IPS-20b (cell line): Measurements from ENCODE around the gene C1orf50.

ENCODE experiments used
- H3K27ac ChIP-seq: one replicate; pipeline ENCODE4 v1.5.1; 2013; ENCODE audit warnings: low read length
- H3K27me3 ChIP-seq: 2 replicates; pipeline ENCODE4 v1.6.1; 2013; ENCODE audit warnings: mild to moderate bottlenecking, low read length, inconsistent platforms; ENCODE audit not compliant: insufficient read depth
- H3K36me3 ChIP-seq: 2 replicates; pipeline ENCODE4 v1.6.1; 2013; ENCODE audit warnings: low read depth, mild to moderate bottlenecking, inconsistent platforms, low read length, moderate library complexity; ENCODE audit not compliant: insufficient read depth
- H3K4me1 ChIP-seq: 2 replicates; pipeline ENCODE4 v1.6.1; 2013; ENCODE audit warnings: mild to moderate bottlenecking, control low read depth, inconsistent platforms, low read length, moderate library complexity; ENCODE audit not compliant: insufficient read depth
- H3K4me3 ChIP-seq: 2 replicates; pipeline ENCODE4 v1.5.1; 2013; ENCODE audit warnings: mild to moderate bottlenecking, low read length, inconsistent platforms
- H3K9ac ChIP-seq: 2 replicates; pipeline ENCODE4 v1.6.1; 2013; ENCODE audit warnings: low read depth, mild to moderate bottlenecking, inconsistent platforms, low read length, moderate library complexity
- H3K9me3 ChIP-seq: 2 replicates; pipeline ENCODE4 v1.6.1; 2013; ENCODE audit warnings: mild to moderate bottlenecking, low read depth, low read length, inconsistent platforms; ENCODE audit not compliant: insufficient read depth

Gene C1orf50

DNA sequence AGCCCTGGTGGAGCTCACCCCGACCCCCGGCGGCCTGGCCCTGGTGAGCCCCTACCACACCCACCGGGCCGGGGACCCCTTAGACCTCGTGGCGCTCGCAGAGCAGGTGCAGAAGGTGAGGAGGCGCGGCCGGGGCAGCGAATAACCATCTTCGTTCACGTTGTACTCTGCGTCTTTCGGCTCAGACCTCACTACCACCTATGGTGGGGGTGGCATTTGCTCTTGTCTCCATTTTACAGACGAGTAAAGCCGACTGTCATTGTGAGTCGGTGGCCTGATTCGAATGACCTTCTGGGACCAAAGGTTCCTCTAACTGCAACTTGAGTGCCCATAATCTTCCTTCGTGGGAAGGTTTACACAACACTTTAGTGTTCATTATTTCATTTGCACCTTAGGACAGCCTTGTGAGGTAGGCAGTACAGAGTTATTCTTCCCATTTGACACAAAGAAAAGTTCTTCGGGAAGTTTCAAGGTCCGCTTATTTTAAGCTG, 506 bp downstream of the C1orf50 start:
- peak overlapping the region; percentile 56; the same call in 1 of the 2 replicates for H3K9ac ChIP-seq
- H3K9me3 ChIP-seq = no peaks in the 10 kb centered on the region
- H3K4me1 ChIP-seq = peaks cover 13% of the 10 kb centered on the region; the same call in 1 of the 2 replicates
- H3K27me3 ChIP-seq = no peaks in the 10 kb centered on the region
- H3K36me3 ChIP-seq = peaks cover 2% of the 10 kb centered on the region; the same call in 1 of the 2 replicates
- H3K27ac ChIP-seq = no peak overlapping the region
- H3K4me3 ChIP-seq = peak overlapping the region; percentile 95

DNA sequence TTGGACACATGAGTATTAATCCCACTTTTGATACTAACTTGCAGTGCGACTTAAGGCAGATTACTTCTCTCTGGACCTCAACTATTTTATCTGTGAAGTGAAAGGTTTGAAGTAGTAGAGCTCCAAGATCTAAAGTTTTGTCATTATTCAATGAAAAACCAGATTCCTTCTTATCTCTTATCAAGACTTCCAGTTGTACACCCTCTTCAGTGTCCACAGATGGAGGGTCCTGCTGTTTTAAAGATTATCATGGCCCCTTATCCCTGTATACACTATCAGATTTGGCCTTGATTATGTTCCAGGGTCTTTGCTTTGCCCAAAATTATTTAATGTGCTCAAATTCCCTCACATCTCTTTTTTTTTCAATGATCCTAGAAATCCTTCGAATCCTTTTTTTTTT, 1.1 kb downstream of the C1orf50 start:
- Histone ChIP-seq H3K27ac (no peak overlapping the region), H3K9ac (peak overlapping the region; percentile 56; the same call in 1 of the 2 replicates), H3K4me3 (peak overlapping the region; percentile 95), H3K4me1 (peaks cover 13% of the 10 kb centered on the region; the same call in 1 of the 2 replicates), H3K9me3 (no peaks in the 10 kb centered on the region), H3K36me3 (peaks cover 3% of the 10 kb centered on the region; the same call in 1 of the 2 replicates), H3K27me3 (no peaks in the 10 kb centered on the region)

DNA sequence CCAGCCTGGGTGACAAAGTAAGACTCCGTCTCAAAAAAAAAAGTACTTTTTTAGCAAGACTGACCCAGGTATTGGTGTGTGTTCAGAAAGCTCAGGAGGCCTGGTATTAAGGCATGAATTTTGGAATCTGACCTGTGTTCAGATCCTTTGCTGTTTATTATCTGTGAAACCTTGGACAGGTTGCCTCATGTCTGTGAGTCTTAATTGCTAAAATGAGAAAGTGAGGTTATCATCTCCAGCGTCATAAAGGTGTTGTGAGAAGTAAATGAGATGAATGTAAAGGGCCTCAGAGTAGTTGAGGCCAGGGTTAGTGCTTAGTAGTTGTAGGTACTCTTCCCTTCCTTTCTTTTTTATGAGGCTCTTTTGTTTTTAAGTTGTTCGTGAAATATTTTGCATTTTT, 2.8 kb downstream of the C1orf50 start:
- Histone ChIP-seq H3K27ac (no peak overlapping the region), H3K9me3 (no peaks in the 10 kb centered on the region), H3K9ac (no peak overlapping the region), H3K27me3 (no peaks in the 10 kb centered on the region), H3K4me1 (peaks cover 8% of the 10 kb centered on the region; the same call in 1 of the 2 replicates), H3K4me3 (no peak overlapping the region), H3K36me3 (peaks cover 17% of the 10 kb centered on the region)

DNA sequence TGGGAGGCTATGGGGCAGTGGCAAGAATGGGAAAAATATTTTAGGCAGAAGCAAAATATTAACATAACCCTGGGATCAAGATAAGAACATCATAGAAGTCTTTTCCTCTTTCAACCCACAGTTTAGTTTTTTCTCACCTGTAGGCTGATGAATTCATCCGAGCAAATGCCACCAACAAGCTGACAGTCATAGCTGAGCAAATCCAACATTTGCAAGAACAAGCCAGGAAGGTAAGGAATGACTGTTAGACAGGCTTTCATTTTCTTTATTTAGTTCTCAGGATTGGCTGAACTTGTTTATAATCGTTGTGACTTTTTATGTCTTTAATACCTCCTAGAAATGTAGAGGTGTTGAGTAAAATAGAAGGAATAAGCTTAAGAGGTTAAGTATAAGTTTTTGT, 6.4 kb downstream of the C1orf50 start:
- Histone ChIP-seq H3K4me3 (no peak overlapping the region), H3K27me3 (no peaks in the 10 kb centered on the region), H3K9me3 (no peaks in the 10 kb centered on the region), H3K27ac (no peak overlapping the region), H3K9ac (no peak overlapping the region), H3K36me3 (peaks cover 42% of the 10 kb centered on the region), H3K4me1 (no peaks in the 10 kb centered on the region)

- Histone ChIP-seq H3K4me3 (no peak overlapping the region), H3K36me3 (peaks cover 48% of the 10 kb centered on the region), H3K4me1 (no peaks in the 10 kb centered on the region), H3K27me3 (no peaks in the 10 kb centered on the region), H3K9me3 (no peaks in the 10 kb centered on the region), H3K27ac (no peak overlapping the region), H3K9ac (no peak overlapping the region)
Measured at GRCh38 chr1:42774928-42775526, 8.0 kb downstream of the C1orf50 start.

DNA sequence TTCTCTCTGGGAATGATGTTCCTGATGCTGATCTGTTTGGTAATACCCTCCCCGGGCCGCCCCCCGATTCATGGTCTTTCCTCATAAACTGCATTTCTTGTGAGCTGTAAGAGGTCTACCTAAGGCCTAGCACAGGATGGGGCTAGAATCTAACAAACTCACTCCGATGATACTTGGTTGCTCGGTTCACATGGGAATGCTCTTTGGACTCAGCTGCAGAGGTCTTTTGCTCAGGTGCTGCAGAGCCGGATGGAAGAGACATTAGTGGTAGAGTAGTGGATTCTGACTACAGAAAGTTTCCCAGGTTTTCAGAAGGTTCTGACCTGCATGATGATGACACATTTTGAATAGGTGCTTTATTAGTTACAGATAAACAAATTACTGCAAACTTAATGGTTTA, 9.5 kb downstream of the C1orf50 start:
- Histone ChIP-seq H3K27ac (no peak overlapping the region), H3K9ac (no peak overlapping the region), H3K27me3 (no peaks in the 10 kb centered on the region), H3K36me3 (peaks cover 59% of the 10 kb centered on the region), H3K4me1 (no peaks in the 10 kb centered on the region), H3K9me3 (no peaks in the 10 kb centered on the region), H3K4me3 (no peak overlapping the region)

DNA sequence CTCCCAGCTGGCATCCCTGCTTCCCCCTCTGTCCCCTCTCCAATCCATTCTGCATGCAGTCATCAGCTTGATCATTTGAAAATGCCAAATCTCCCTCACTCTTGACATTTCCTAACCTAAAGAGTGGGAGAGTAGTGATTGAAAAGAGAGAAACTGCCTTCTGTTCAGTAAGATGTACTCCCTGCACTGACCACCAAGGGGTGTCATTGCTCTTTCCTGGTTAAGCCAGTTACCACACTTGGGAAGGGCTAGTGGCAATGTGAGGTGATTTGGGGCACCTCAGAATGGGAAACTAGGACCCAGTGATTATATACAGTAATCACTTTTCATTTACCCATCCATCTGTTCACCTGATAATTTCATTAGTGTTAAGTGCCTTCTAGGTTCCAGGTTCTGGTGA, 10.8 kb downstream of the C1orf50 start:
- no peak overlapping the region for H3K4me3 ChIP-seq
- H3K9me3 ChIP-seq = no peaks in the 10 kb centered on the region
- no peaks in the 10 kb centered on the region for H3K4me1 ChIP-seq
- no peak overlapping the region for H3K27ac ChIP-seq
- no peaks in the 10 kb centered on the region for H3K27me3 ChIP-seq
- peaks cover 66% of the 10 kb centered on the region for H3K36me3 ChIP-seq
- H3K9ac ChIP-seq = no peak overlapping the region

DNA sequence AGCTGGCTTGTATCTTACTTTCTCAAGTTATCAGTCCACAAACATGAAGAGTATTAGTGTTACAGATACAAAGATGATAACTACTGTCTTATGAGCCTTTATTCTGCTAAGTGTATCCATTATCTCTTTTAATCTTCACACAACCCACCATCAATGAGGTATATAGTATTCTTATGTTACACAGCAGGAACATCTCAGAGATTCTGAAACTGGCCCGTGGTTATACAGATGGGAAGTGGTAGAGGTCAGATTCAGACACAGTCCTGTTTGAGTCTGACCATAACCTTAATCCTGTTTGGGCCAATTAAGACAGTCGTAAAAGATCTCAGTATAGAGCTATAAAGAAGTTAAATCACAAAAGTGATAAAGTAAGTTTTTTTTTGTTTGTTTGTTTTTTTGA, 12.7 kb downstream of the C1orf50 start:
- no peaks in the 10 kb centered on the region for H3K4me1 ChIP-seq
- H3K27ac ChIP-seq = no peak overlapping the region
- no peaks in the 10 kb centered on the region for H3K9me3 ChIP-seq
- no peak overlapping the region for H3K9ac ChIP-seq
- H3K36me3 ChIP-seq = peaks cover 60% of the 10 kb centered on the region
- no peaks in the 10 kb centered on the region for H3K27me3 ChIP-seq
- H3K4me3 ChIP-seq = no peak overlapping the region

GRCh38 chr1:42780176-42780575, 13.1 kb downstream of the C1orf50 start:
- H3K27me3 ChIP-seq = no peaks in the 10 kb centered on the region
- no peaks in the 10 kb centered on the region for H3K4me1 ChIP-seq
- H3K36me3 ChIP-seq = peaks cover 55% of the 10 kb centered on the region
- H3K27ac ChIP-seq = no peak overlapping the region
- H3K4me3 ChIP-seq = no peak overlapping the region
- H3K9ac ChIP-seq = no peak overlapping the region
- no peaks in the 10 kb centered on the region for H3K9me3 ChIP-seq

DNA sequence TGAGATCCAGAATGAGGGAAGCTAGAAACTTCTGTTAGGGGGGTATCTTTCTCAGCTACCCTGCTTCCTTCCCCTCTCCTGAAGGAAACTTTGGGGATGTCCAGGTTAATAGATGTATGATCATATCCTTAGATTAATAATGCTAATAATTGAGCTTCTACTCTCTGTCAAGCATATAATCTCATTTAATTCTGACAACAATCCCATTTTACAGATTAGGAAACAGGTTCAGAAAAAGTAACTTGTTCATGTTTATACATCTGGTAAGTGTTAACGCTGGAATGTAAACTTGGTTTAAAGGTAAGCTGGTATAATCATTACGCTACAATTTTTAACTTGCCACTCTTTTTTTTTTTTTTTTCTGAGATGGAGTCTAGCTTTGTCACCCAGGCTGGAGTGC, 16.0 kb downstream of the C1orf50 start:
- Histone ChIP-seq H3K4me1 (no peaks in the 10 kb centered on the region), H3K4me3 (no peak overlapping the region), H3K9me3 (no peaks in the 10 kb centered on the region), H3K36me3 (peaks cover 34% of the 10 kb centered on the region), H3K27ac (no peak overlapping the region), H3K27me3 (no peaks in the 10 kb centered on the region), H3K9ac (no peak overlapping the region)

DNA sequence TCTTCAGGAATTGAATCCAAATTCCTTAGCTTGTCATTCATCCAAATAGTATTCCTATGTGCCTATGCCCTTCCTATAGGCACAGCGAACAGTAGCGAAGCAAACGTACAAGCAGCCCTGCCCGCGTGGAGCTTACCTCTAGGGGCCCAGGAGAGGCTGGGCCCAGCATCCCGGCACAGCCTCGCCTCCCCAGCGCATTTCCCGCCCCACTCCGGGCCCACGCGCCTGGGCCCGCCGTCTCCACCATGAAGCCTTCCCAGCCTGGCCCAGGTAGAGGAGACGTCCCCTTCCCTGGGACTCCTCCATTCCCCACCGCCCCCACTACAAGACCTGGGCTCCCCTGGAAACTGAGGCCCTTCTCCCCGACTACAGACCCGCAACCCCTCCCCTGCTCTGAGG, 17.5 kb downstream of the C1orf50 start:
- no peak overlapping the region for H3K4me3 ChIP-seq
- no peak overlapping the region for H3K9ac ChIP-seq
- H3K9me3 ChIP-seq = no peaks in the 10 kb centered on the region
- no peaks in the 10 kb centered on the region for H3K27me3 ChIP-seq
- no peak overlapping the region for H3K27ac ChIP-seq
- H3K36me3 ChIP-seq = peaks cover 31% of the 10 kb centered on the region
- H3K4me1 ChIP-seq = no peaks in the 10 kb centered on the region

DNA sequence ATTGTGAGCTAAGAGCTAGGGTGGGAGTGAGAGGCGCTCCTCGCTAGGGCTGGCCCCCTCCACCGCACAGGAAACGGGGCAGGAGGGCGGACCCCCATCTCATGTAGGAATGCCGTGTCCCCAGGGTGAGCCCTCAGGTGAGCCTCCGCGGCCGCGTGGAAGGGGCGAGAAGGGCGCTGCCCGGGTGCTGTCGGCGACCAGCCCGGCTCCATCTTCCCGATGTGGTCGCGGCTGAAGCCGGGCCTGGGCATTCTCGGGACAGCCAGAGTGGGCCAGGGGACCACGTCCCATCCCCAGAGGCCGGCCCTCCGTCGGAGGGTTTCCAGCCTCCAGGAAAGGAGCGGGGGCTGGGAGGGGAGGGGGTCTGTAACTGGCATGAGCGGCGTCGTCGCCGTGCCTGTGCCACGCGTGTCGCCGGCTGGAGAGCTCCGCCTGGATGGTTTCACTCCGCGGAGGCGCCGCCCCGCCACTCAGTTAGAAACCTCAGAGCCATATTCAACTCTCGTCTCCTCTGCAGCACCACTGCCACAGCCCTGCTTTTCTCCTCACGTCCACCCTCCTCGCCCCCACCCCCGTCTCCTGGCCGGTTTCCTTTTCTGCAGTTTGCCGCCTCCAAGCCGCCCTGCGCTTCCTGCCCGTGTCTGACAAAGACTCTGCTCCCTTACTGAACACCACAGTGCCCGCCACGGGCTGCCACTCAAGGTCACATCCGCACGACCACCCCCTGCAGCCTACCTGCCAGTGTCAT, 18.1 kb downstream of the C1orf50 start, which contains the start of gene TMEM269:
TMEM269 (plus strand) TSS at position 46 of the 748 bp plus-strand sequence. CDS start 4,903 bp downstream, outside the sequence.
- H3K9ac ChIP-seq = no peak within 1 kb of the TSS
- H3K4me3 ChIP-seq = no peak within 1 kb of the TSS
- H3K36me3 ChIP-seq = peaks cover 26% of the 10 kb centered on the region
- no peaks in the 10 kb centered on the region for H3K27me3 ChIP-seq
- H3K9me3 ChIP-seq = no peaks in the 10 kb centered on the region
- no peaks in the 10 kb centered on the region for H3K4me1 ChIP-seq
- no peak within 1 kb of the TSS for H3K27ac ChIP-seq
